ENCODE results near the gene MYG1. TPM values are rescaled to one million over a fixed set of nuclear protein-coding genes. Genes with fewer than 3 reads are reported as not detected.
A peak's percentile ranks its signal among the peaks of the same experiment; 100 is the strongest.

The MYG1 gene
- total and polyA plus RNA-seq, 2 of the 4 experiments (the other 2 are of a cell fraction) = 49.8 to 63.7 TPM

GRCh38 chr12:53327435-53328042 lies 28.0 kb downstream of the MYG1 start:
- no peak overlapping the region for H4K5ac ChIP-seq (ENCODE audit: low read depth, low read length)
- in situ Hi-C loops (cut with MboI; ENCODE audit: low sequenced_read_pairs) (loop anchor here (10.0 kb wide), 1 partner anchor 177 kb away; the partner anchor contains the start of genes NPFF and TARBP2), intact Hi-C loops (cut with micrococcal nuclease) (loop anchor here (10.0 kb wide), 1 partner anchor 113 kb away; no protein-coding TSS in a partner anchor), dilution Hi-C loops (cut with HindIII; ENCODE audit: low sequenced_read_pairs, unreplicated experiment) (no loop called here)
- 50% methylated on average over 1 of the region's 3 CpGs; no CpG with 5 or more reads in 1 of the 2 experiments for WGBS, 2 experiments (ENCODE audit: extremely low coverage in 2 of 2, insufficient read length in 1 of 2)
- peak overlapping the region; percentile 27; the same call in 1 of the 2 replicates for H3K23ac ChIP-seq (ENCODE audit: low read depth, low read length)
- no peak overlapping the region for H3K27ac ChIP-seq (ENCODE audit: insufficient read depth, low read length)
- H3K79me1 ChIP-seq (ENCODE audit: low read depth in 1 of 2, low read length in 2 of 2) = peaks cover 0 to 6% of the 10 kb centered on the region in 2 experiments; a peak in 1 of 4 replicates
- no peak overlapping the region for H3K56ac ChIP-seq (ENCODE audit: extremely low read depth, insufficient read depth, low read length)
- ChIA-PET CTCF (interaction anchor here (0.7 to 1.6 kb wide), 2 partner anchors 18 to 93 kb away, joined by 3 to 6 read pairs; no protein-coding TSS in a partner anchor), POLR2A (ENCODE audit: unreplicated experiment) (no interaction called here)
- peaks cover 5% of the 10 kb centered on the region; the same call in 1 of the 2 replicates for H3K4me1 ChIP-seq (ENCODE audit: control insufficient read depth, insufficient read depth, low read length)
- no peak overlapping the region for H2BK20ac ChIP-seq (ENCODE audit: low read depth, low read length)
- TF ChIP-seq CTCF (conservative IDR thresholded peaks at IDR 0.05; ENCODE audit: low read depth, low read length) (peak; percentile 35), BHLHE40 (IDR thresholded peaks at IDR 0.05; ENCODE audit: low read depth, low read length) (no peak), SMC3 (IDR thresholded peaks at IDR 0.05; ENCODE audit: low read depth, low read length) (0 out of 2 replicates have a peak, but pooled peaks have one; percentile 21)
- H3K14ac ChIP-seq (replicated peaks; ENCODE audit: low read depth, low read length) = no peak overlapping the region
- BruUV-seq (replicated peaks) = no TSS peak
- H3K27me3 ChIP-seq (ENCODE audit: control insufficient read depth, insufficient read depth, low read length) = peaks cover 26% of the 10 kb centered on the region
- ATAC-seq (ENCODE audit: low read depth) (no peak), DNase-seq (no peak)
- no peaks in the 10 kb centered on the region for H3K36me3 ChIP-seq (ENCODE audit: control insufficient read depth, insufficient read depth, low read length)
- H3K9me1 ChIP-seq (ENCODE audit: insufficient read depth, low read length) = peaks cover 7% of the 10 kb centered on the region; the same call in 1 of the 2 replicates
- H3K4ac ChIP-seq (ENCODE audit: low read depth, low read length) = no peak overlapping the region
- no peak overlapping the region for H4K91ac ChIP-seq (ENCODE audit: insufficient read depth, low read depth, low read length)
- no peak overlapping the region for H3K4me2 ChIP-seq (ENCODE audit: low read depth, low read length)
- H2BK5ac ChIP-seq (ENCODE audit: low read depth, low read length, poor library complexity, severe bottlenecking) = no peak overlapping the region
- H3K9ac ChIP-seq (ENCODE audit: low read depth, low read length) = no peak overlapping the region
- no peaks in the 10 kb centered on the region for H3K9me3 ChIP-seq (ENCODE audit: control insufficient read depth, insufficient read depth, low read length)
- H4K8ac ChIP-seq (ENCODE audit: low read depth in 2 of 2, low read length in 2 of 2) = no peak overlapping the region
- H2BK15ac ChIP-seq (ENCODE audit: low read depth, low read length) = no peak overlapping the region
- H2AFZ ChIP-seq (replicated peaks; ENCODE audit: low read length, poor library complexity) = no peak overlapping the region
- no peak overlapping the region for H3K18ac ChIP-seq (ENCODE audit: low read depth, low read length)
- peak overlapping the region; percentile 23 for H2AK9ac ChIP-seq (replicated peaks; ENCODE audit: low read depth, low read length, poor library complexity)
- no peak overlapping the region for H2AK5ac ChIP-seq (ENCODE audit: low read depth, low read length)
- no peaks in the 10 kb centered on the region for H4K20me1 ChIP-seq (ENCODE audit: insufficient read depth, low read length)
- no peak overlapping the region for H2BK120ac ChIP-seq (ENCODE audit: low read depth, low read length)
- no peak overlapping the region for H3K4me3 ChIP-seq (ENCODE audit: insufficient read depth, low read depth, low read length)

Measured in IMR-90 (cell line).